T-helper 1 cell treated with Interleukin-12 subunit alpha and Interleukin-12 subunit beta and Interleukin-4 antibody, amounts not matched to agents 30 μg/mL and 1 μg/mL, for 36 hours (primary cell): ENCODE data around the gene ZNF763.
A peak's percentile ranks its signal among the peaks of the same experiment; 100 is the strongest.
"Not testable (repeated sequence)": the region's sequence is repeated elsewhere in the genome, so short reads cannot be mapped to it uniquely, and the experiment has no call there.

Experiments used
- H3K27ac Mint-ChIP-seq: one replicate; pipeline ENCODE4 v1.8.0; 2021; ENCODE audit warnings: mild to moderate bottlenecking, mixed read lengths
- H3K27me3 Mint-ChIP-seq: one replicate; pipeline ENCODE4 v1.8.0; 2021; ENCODE audit warnings: low read depth, mixed read lengths
- H3K36me3 Mint-ChIP-seq: one replicate; pipeline ENCODE4 v1.8.0; 2021; ENCODE audit warnings: low read depth, mixed read lengths
- H3K4me1 Mint-ChIP-seq: one replicate; pipeline ENCODE4 v1.8.0; 2021; ENCODE audit warnings: low read depth, mixed read lengths
- H3K4me3 Mint-ChIP-seq: one replicate; pipeline ENCODE4 v1.8.0; 2021; ENCODE audit warnings: mild to moderate bottlenecking, moderate library complexity, mixed read lengths
- H3K9me3 Mint-ChIP-seq: one replicate; pipeline ENCODE4 v1.8.0; 2021; ENCODE audit warnings: mixed read lengths

ZNF763 gene

DNA sequence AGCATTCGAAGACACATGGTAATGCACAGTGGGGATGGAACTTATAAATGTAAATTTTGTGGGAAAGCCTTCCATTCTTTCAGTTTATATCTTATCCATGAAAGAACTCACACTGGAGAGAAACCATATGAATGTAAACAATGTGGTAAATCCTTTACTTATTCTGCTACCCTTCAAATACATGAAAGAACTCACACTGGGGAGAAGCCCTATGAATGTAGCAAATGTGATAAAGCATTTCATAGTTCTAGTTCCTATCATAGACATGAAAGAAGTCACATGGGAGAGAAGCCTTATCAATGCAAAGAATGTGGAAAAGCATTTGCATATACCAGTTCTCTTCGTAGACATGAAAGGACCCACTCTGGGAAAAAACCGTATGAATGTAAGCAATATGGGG, 16.2 kb upstream of the ZNF763 start:
- no peaks in the 10 kb centered on the region for H3K4me1 Mint-ChIP-seq
- H3K27me3 Mint-ChIP-seq: no peaks in the 10 kb centered on the region
- peaks cover 87% of the 10 kb centered on the region for H3K36me3 Mint-ChIP-seq
- H3K9me3 Mint-ChIP-seq: peaks cover 87% of the 10 kb centered on the region
- no peak overlapping the region for H3K27ac Mint-ChIP-seq
- no peak overlapping the region for H3K4me3 Mint-ChIP-seq

DNA sequence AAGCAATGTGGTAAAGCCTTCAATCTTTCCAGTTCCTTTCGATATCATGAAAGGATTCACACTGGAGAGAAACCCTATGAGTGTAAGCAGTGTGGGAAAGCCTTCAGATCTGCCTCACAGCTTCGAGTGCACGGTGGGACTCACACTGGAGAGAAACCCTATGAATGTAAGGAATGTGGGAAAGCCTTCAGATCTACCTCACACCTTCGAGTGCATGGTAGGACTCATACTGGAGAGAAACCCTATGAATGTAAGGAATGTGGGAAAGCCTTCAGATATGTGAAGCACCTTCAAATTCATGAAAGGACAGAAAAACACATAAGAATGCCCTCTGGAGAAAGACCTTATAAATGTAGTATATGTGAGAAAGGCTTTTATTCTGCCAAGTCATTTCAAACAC, 15.6 kb upstream of the ZNF763 start:
- peaks cover 87% of the 10 kb centered on the region for H3K9me3 Mint-ChIP-seq
- no peak overlapping the region for H3K27ac Mint-ChIP-seq
- H3K4me3 Mint-ChIP-seq: no peak overlapping the region
- H3K4me1 Mint-ChIP-seq: no peaks in the 10 kb centered on the region
- peaks cover 82% of the 10 kb centered on the region for H3K36me3 Mint-ChIP-seq
- H3K27me3 Mint-ChIP-seq: no peaks in the 10 kb centered on the region

DNA sequence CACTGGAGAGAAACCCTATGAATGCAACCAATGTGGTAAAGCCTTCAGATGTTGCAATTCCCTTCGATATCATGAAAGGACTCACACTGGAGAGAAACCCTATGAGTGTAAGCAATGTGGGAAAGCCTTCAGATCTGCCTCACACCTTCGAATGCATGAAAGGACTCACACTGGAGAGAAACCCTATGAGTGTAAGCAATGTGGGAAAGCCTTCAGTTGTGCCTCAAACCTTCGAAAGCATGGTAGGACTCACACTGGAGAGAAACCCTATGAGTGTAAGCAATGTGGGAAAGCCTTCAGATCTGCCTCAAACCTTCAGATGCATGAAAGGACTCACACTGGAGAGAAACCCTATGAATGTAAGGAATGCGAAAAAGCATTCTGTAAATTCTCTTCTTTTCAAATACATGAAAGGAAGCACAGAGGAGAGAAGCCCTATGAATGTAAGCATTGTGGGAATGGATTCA, 15.2 kb upstream of the ZNF763 start:
- H3K9me3 Mint-ChIP-seq: peaks cover 88% of the 10 kb centered on the region
- not testable (repeated sequence) for H3K4me3 Mint-ChIP-seq, H3K4me1 Mint-ChIP-seq, H3K27me3 Mint-ChIP-seq
- peaks cover 77% of the 10 kb centered on the region for H3K36me3 Mint-ChIP-seq
- peak overlapping the region; percentile 39 for H3K27ac Mint-ChIP-seq

DNA sequence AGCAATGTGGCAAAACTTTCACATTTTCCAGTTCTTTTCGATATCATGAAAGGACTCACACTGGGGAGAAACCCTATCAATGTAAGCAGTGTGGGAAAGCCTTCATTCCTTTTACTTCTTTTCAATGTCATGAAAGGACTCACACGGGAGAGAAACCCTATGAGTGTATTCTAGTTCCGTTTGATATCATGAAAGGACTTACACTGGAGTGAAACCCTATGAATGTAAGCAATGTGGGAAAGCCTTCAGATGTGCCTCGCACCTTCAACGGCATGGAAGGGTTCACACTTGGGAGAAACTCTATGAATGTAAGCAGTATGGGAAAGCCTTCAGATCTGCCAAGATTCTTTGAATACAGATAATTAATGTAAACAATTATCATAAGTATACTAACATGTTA, 14.5 kb upstream of the ZNF763 start:
- H3K4me1 Mint-ChIP-seq: no peaks in the 10 kb centered on the region
- no peak overlapping the region for H3K4me3 Mint-ChIP-seq
- H3K27me3 Mint-ChIP-seq: no peaks in the 10 kb centered on the region
- peaks cover 86% of the 10 kb centered on the region for H3K9me3 Mint-ChIP-seq
- peaks cover 72% of the 10 kb centered on the region for H3K36me3 Mint-ChIP-seq
- no peak overlapping the region for H3K27ac Mint-ChIP-seq

DNA sequence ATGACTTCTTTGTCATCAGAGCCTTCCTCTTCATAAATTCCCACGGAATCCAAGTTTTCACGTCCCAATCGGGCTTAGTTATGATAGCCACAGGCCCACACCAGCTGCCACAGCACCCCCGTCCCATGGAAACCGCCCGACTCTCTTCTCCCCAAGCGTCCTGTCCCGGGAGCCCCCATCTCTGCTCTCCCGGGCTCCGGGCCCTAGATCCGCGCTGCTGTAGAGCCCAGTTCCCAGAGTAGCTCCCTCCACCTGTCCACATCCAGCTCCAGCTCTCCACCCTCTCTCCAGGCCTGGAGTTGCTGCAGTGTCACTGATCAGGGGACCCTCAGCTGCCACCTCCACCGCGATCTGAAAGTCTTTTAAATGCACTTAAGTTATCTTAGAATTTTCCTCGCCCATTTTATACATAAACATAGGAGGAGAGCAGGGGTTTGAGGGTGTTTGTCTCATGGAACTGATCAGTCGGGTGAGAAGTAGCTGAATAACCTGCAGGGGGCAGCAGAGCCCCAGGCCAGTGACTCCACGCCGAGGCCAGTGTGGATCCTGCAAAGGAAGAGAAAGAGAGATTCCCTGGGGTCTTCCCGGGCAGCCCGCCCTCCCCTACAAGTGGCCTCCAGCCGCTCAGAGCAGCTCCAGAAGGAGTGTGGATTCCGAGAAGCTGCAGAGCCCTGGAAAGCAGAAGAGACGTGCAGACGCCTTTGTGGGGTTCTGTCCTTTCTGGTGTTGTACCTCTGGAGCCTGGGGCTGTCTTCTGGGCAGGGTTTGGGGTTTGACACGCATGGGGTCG, 1.1 kb upstream of the ZNF763 start:
- peak overlapping the region; percentile 64 for H3K27ac Mint-ChIP-seq
- peaks cover 35% of the 10 kb centered on the region for H3K9me3 Mint-ChIP-seq
- peaks cover 15% of the 10 kb centered on the region for H3K36me3 Mint-ChIP-seq
- peaks cover 15% of the 10 kb centered on the region for H3K4me1 Mint-ChIP-seq
- peak overlapping the region; percentile 44 for H3K4me3 Mint-ChIP-seq
- no peaks in the 10 kb centered on the region for H3K27me3 Mint-ChIP-seq

DNA sequence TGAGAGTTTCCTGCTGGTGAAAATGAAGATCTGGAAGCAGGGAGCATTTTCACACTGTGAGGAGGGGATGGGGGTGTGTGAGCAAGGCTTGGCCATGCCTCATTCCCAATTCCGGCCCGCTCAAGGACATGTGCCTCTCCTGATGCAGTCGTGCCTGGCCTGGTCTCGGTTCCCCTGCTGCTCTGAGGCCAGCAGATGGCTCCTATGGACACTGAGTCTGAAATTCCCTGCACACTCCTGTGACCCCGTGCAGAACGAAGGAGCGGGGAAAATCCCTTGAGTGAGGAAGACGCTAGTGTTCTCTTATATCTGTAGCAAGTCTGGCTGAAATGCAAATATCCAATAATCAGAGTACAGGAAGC, 363 bp upstream of the ZNF763 start:
- Mint-ChIP-seq H3K4me3 (peak overlapping the region; percentile 87), H3K27ac (peak overlapping the region; percentile 72), H3K27me3 (no peaks in the 10 kb centered on the region), H3K9me3 (peaks cover 36% of the 10 kb centered on the region), H3K4me1 (peaks cover 15% of the 10 kb centered on the region), H3K36me3 (peaks cover 15% of the 10 kb centered on the region)

DNA sequence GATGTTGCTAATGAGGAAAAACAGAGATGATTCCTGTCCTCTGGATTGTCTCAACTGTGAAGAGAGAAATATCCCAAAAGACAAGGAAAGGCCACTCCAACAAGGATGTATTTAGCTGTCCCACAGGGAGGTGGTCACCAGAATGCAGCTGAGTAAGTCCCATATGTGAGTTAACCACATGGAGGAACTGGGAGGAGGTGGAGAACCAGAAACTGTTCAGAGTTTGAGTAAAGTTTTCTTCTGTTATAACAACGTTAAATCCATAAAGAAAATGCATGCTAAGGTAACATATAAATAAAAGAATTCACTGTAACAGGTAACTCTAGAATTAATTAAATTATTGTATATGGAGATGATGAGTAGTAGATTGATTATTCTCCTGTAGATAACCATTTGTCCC, 5.3 kb downstream of the ZNF763 start:
- H3K4me1 Mint-ChIP-seq: peaks cover 4% of the 10 kb centered on the region
- no peak overlapping the region for H3K4me3 Mint-ChIP-seq
- H3K9me3 Mint-ChIP-seq: peaks cover 54% of the 10 kb centered on the region
- H3K36me3 Mint-ChIP-seq: peaks cover 13% of the 10 kb centered on the region
- H3K27ac Mint-ChIP-seq: no peak overlapping the region
- H3K27me3 Mint-ChIP-seq: no peaks in the 10 kb centered on the region

DNA sequence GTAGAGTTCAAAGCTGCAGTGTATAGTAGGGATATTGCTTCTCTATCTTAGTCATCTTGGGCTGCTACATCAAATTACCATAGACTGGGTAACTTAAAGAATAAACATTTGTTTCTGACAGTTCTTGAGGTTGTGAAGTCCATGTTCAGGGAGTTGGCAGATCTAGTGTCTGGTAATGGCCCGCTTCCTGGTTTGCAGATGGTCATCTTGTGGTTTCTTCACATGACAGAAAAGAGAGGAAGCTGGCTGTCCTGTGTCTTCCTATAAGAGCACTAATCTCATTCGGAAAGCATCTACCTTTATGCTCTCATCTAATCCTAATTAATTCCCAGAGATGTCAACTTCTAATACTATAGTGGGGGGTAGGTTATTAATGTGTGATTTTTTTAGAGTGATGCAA, 6.2 kb downstream of the ZNF763 start:
- Mint-ChIP-seq H3K4me1 (no peaks in the 10 kb centered on the region), H3K36me3 (peaks cover 13% of the 10 kb centered on the region)

DNA sequence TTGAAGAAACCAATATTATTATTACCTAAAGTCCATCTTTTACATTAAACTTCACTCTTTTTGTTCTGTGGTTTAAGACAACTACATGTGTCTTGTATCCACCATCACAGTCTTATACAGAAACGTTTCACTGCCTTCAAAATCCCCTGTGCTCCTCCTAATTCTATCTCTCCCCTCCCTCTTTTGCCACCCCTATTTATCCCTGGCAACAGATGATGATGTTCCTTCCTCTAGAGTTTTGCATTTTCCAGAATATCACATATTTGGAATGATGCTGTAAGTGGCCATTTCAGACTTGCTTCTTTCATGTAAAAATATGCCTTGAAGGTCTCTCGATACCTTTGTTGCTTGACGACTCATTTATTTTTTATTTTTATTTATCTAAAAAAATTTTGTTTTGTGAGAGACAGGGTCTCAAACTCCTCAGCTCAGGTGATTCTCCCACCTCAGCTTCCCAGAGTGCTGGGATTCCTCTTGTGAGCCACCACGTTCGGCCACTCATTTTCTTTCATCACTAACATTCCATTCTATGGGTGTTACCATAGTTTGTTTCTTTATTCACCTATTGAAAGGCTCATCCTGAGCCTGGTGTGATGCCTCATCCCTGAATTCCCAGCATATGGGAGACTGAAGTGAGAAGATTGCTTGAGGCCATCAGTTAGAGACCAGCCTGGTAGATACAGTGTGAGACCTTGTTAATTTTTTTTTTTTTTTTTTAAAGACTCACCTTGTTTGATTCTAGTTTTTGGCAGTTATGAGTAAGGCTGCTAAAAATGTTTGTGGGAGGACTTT, 8.4 kb downstream of the ZNF763 start:
- no peaks in the 10 kb centered on the region for H3K27me3 Mint-ChIP-seq

More for the DNA sequence above, 6.2 kb downstream of the ZNF763 start:
- no peak overlapping the region for H3K4me3 Mint-ChIP-seq
- no peak overlapping the region for H3K27ac Mint-ChIP-seq
- no peaks in the 10 kb centered on the region for H3K27me3 Mint-ChIP-seq
- H3K9me3 Mint-ChIP-seq: peaks cover 53% of the 10 kb centered on the region

DNA sequence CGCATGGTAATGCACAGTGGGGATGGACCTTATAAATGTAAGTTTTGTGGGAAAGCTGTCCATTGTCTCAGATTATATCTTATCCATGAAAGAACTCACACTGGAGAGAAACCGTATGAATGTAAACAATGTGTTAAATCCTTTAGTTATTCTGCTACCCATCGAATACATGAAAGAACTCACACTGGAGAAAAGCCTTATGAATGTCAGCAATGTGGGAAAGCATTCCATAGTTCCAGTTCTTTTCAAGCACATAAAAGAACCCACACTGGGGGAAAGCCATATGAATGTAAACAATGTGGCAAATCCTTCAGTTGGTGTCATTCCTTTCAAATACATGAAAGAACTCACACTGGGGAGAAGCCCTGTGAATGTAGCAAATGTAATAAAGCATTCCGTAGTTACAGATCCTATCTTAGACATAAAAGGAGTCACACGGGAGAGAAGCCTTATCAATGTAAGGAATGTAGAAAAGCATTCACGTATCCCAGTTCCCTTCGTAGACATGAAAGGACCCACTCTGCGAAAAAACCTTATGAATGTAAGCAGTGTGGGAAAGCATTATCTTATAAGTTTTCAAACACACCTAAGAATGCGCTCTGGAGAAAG, 13.8 kb downstream of the ZNF763 start:
- H3K27ac Mint-ChIP-seq: no peak overlapping the region
- H3K36me3 Mint-ChIP-seq: peaks cover 22% of the 10 kb centered on the region
- no peaks in the 10 kb centered on the region for H3K4me1 Mint-ChIP-seq
- H3K27me3 Mint-ChIP-seq: no peaks in the 10 kb centered on the region
- peaks cover 78% of the 10 kb centered on the region for H3K9me3 Mint-ChIP-seq
- no peak overlapping the region for H3K4me3 Mint-ChIP-seq

More for the DNA sequence above, 8.4 kb downstream of the ZNF763 start:
- Mint-ChIP-seq H3K4me3 (no peak overlapping the region), H3K27ac (no peak overlapping the region), H3K4me1 (no peaks in the 10 kb centered on the region), H3K36me3 (peaks cover 13% of the 10 kb centered on the region), H3K9me3 (peaks cover 67% of the 10 kb centered on the region)

DNA sequence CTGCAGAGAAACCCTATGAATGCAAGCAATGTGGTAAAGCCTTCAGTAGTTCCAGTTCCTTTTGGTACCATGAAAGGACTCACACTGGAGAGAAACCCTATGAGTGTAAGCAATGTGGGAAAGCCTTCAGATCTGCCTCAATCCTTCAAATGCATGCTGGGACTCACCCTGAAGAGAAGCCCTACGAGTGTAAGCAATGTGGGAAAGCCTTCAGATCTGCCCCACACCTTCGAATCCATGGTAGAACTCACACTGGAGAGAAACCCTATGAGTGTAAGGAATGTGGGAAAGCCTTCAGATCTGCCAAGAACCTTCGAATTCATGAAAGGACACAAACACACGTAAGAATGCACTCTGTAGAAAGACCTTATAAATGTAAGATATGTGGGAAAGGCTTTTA, 14.7 kb downstream of the ZNF763 start:
- peaks cover 20% of the 10 kb centered on the region for H3K36me3 Mint-ChIP-seq
- H3K27me3 Mint-ChIP-seq: no peaks in the 10 kb centered on the region
- no peaks in the 10 kb centered on the region for H3K4me1 Mint-ChIP-seq
- no peak overlapping the region for H3K27ac Mint-ChIP-seq
- peaks cover 72% of the 10 kb centered on the region for H3K9me3 Mint-ChIP-seq
- no peak overlapping the region for H3K4me3 Mint-ChIP-seq

DNA sequence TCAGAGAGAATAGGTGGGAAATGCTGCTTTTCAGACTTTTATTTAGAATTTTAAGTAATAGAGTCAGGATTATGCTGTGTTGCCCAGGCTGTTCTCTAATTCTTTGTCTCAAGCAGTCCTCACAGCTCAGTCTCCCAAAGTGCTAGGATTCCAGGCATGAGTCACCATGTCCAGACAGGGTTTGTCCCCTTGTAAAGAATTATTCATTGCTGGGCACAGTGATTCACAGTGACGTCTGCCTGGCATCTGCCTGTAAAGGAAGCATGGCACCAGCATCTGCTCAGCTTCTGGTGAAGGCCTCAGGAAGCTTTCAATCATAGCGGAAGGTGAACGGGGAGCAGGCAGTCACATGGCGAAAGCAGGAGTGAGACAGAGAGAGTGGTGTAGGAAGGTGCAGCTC, 17.7 kb downstream of the ZNF763 start:
- Mint-ChIP-seq H3K4me1 (peaks cover 4% of the 10 kb centered on the region), H3K36me3 (peaks cover 17% of the 10 kb centered on the region)

DNA sequence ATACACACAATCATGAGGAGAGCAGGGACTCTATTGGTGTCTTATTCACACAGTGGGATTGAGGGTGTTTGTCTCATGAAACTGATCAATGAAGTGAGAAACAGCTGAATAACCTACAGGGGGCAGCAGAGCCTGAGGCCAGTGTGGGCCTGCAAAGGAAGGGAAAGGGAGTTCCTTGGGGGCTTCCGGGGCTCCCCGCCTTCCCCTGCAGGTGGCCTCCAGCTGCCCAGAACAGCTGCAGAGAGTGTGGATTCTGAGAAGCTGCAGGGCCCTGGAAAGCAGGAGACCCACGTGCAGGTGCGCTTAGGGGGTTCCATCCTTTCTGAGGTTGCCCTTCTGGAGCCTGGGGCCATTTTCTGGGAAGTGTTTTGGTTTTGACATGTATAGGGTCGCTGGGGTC, 20.1 kb downstream of the ZNF763 start:
- Mint-ChIP-seq H3K9me3 (peaks cover 35% of the 10 kb centered on the region), H3K27ac (no peak overlapping the region), H3K4me1 (peaks cover 14% of the 10 kb centered on the region), H3K4me3 (no peak overlapping the region), H3K27me3 (no peaks in the 10 kb centered on the region), H3K36me3 (no peaks in the 10 kb centered on the region)

More for the DNA sequence above, 17.7 kb downstream of the ZNF763 start:
- Mint-ChIP-seq H3K27me3 (no peaks in the 10 kb centered on the region), H3K4me3 (no peak overlapping the region), H3K9me3 (peaks cover 59% of the 10 kb centered on the region), H3K27ac (no peak overlapping the region)

DNA sequence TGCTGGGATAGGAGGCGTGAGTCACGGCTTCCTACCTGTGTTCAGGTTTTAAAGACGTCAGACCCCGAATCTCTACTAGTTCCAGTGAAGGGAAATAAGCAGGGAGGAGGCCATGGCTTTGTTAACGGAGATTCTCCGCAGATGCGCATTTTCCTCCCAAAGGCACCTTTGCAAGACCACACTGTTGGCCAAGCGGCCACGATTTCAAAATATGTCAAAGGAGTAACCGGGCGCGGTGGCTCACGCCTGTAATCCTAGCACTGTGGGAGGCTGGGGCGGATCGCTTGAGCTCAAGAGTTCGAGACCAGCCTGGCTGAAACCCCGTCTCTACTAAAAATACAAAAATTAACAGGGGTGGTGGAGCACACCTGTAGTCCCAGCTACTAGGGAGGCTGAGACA, 21.9 kb downstream of the ZNF763 start:
- Mint-ChIP-seq H3K27ac (no peak overlapping the region), H3K4me1 (peaks cover 17% of the 10 kb centered on the region), H3K27me3 (no peaks in the 10 kb centered on the region), H3K4me3 (peak overlapping the region; percentile 97), H3K36me3 (peaks cover 3% of the 10 kb centered on the region), H3K9me3 (peaks cover 21% of the 10 kb centered on the region)
